SU-DHL-6 (cell line): Measurements from ENCODE around the gene SLC18A3.

Experiments
- H2AFZ ChIP-seq: fragments of 200-600 bp; sonication (generic); 2 replicates; pipeline ENCODE4 v1.6.1; 2014; ENCODE audit warnings: low read depth, mild to moderate bottlenecking, moderate library complexity, mixed read lengths, antibody characterized with exemption, low read length; ENCODE audit not compliant: severe bottlenecking
- H3F3A ChIP-seq: fragments of 200-600 bp; shearing (Covaris generic); 2 replicates; pipeline ENCODE4 v1.6.0; 2016; ENCODE audit warnings: antibody characterized with exemption, mild to moderate bottlenecking; ENCODE audit not compliant: insufficient read depth
- H3K27ac ChIP-seq: fragments of 200-600 bp; sonication (generic); 2 replicates; pipeline ENCODE4 v1.5.1; 2016; ENCODE audit warnings: low read depth, mild to moderate bottlenecking, low read length, moderate library complexity, mixed read lengths
- H3K27me3 ChIP-seq: fragments of 200-600 bp; sonication (generic), shearing (Covaris generic); 2 replicates; pipeline ENCODE4 v1.6.0; 2014; ENCODE audit warnings: mild to moderate bottlenecking, low read length
- H3K36me3 ChIP-seq: fragments of 200-600 bp; sonication (generic); 2 replicates; pipeline ENCODE4 v1.6.1; 2014; ENCODE audit warnings: mild to moderate bottlenecking, low read length, mixed read lengths
- H3K4me2 ChIP-seq: fragments of 300-600, 200-600 bp; shearing (Covaris generic), sonication (generic); 2 replicates; pipeline ENCODE4 v1.6.0; 2014; ENCODE audit warnings: low read length, low read depth, mild to moderate bottlenecking; ENCODE audit not compliant: poor library complexity, severe bottlenecking
- H3K4me3 ChIP-seq: fragments of 200-600 bp; sonication (generic); 2 replicates; pipeline ENCODE4 v1.5.1; 2014; ENCODE audit warnings: antibody characterized with exemption, low read length, mild to moderate bottlenecking, mixed read lengths; ENCODE audit not compliant: insufficient read depth, poor library complexity, severe bottlenecking
- H3K79me2 ChIP-seq: fragments of 200-600 bp; sonication (generic); 2 replicates; pipeline ENCODE4 v1.6.1; 2014; ENCODE audit warnings: mild to moderate bottlenecking, low read length, moderate library complexity; ENCODE audit not compliant: insufficient read depth
- H3K9ac ChIP-seq: fragments of 200-600 bp; sonication (generic); 2 replicates; pipeline ENCODE4 v1.7.0; 2014; ENCODE audit warnings: mild to moderate bottlenecking, low read length
- H3K9me2 ChIP-seq: fragments of 200-600 bp; sonication (generic); replicated peaks from 2 replicates; pipeline ENCODE4 v1.6.1; 2014; ENCODE audit warnings: low read length; ENCODE audit not compliant: insufficient read depth
- H3K9me3 ChIP-seq: fragments of 200-600 bp; sonication (generic); 2 replicates; pipeline ENCODE4 v1.6.1; 2014; ENCODE audit warnings: low read length, mixed read lengths; ENCODE audit not compliant: insufficient read depth
- H4K20me1 ChIP-seq: fragments of 200-600 bp; sonication (generic); 2 replicates; pipeline ENCODE4 v1.6.1; 2014; ENCODE audit warnings: low read depth, mild to moderate bottlenecking, antibody characterized with exemption, low read length, moderate library complexity, mixed read lengths
- CTCF ChIP-seq: fragments of 200-600 bp; sonication (generic); IDR thresholded peaks from one replicate; pipeline ENCODE4 v1.5.1; 2017; ENCODE audit warnings: antibody characterized with exemption, mild to moderate bottlenecking, low read length, moderate library complexity; ENCODE audit not compliant: insufficient read depth, poor library complexity, severe bottlenecking
- EZH2phosphoT487 ChIP-seq: fragments of 200-600 bp; sonication (generic), shearing (Covaris generic); conservative IDR thresholded peaks from 2 replicates; pipeline ENCODE4 v1.6.1; 2018; ENCODE audit warnings: mild to moderate bottlenecking, antibody characterized with exemption, low read length, moderate library complexity, mixed read lengths

The SLC18A3 gene

GRCh38 chr10:49651039-49651835, 41.1 kb downstream of the SLC18A3 start:
- H3K27me3 ChIP-seq = no peaks in the 10 kb centered on the region
- H3K9ac ChIP-seq = no peak overlapping the region
- no peaks in the 10 kb centered on the region for H3K9me3 ChIP-seq
- H3K79me2 ChIP-seq = no peaks in the 10 kb centered on the region
- no peaks in the 10 kb centered on the region for H3K9me2 ChIP-seq
- H4K20me1 ChIP-seq = no peaks in the 10 kb centered on the region
- no peak overlapping the region for H3K27ac ChIP-seq
- H3K4me3 ChIP-seq = no peak overlapping the region
- H3K36me3 ChIP-seq = no peaks in the 10 kb centered on the region
- H3F3A ChIP-seq = no peaks in the 10 kb centered on the region
- no peak overlapping the region for H3K4me2 ChIP-seq
- no peak for TF ChIP-seq EZH2phosphoT487
- TF ChIP-seq CTCF = no peak
- no peak overlapping the region for H2AFZ ChIP-seq

- Histone ChIP-seq H2AFZ (no peak overlapping the region), H3K27me3 (no peaks in the 10 kb centered on the region), H3K9ac (no peak overlapping the region), H3K27ac (no peak overlapping the region), H3K79me2 (no peaks in the 10 kb centered on the region), H3K9me3 (no peaks in the 10 kb centered on the region), H3K9me2 (no peaks in the 10 kb centered on the region), H4K20me1 (no peaks in the 10 kb centered on the region), H3F3A (no peaks in the 10 kb centered on the region), H3K4me3 (no peak overlapping the region), H3K36me3 (no peaks in the 10 kb centered on the region), H3K4me2 (no peak overlapping the region)
- no peak for TF ChIP-seq CTCF
Measured at GRCh38 chr10:49651917-49652316, 41.8 kb downstream of the SLC18A3 start.

GRCh38 chr10:49652421-49653272, 42.5 kb downstream of the SLC18A3 start:
- H4K20me1 ChIP-seq = no peaks in the 10 kb centered on the region
- H2AFZ ChIP-seq = no peak overlapping the region
- TF ChIP-seq EZH2phosphoT487 = no peak
- no peak for TF ChIP-seq CTCF
- no peak overlapping the region for H3K9ac ChIP-seq
- no peaks in the 10 kb centered on the region for H3K9me3 ChIP-seq
- no peaks in the 10 kb centered on the region for H3K36me3 ChIP-seq
- no peak overlapping the region for H3K4me3 ChIP-seq
- no peaks in the 10 kb centered on the region for H3K9me2 ChIP-seq
- no peak overlapping the region for H3K27ac ChIP-seq
- H3K4me2 ChIP-seq = no peak overlapping the region
- no peaks in the 10 kb centered on the region for H3F3A ChIP-seq
- no peaks in the 10 kb centered on the region for H3K27me3 ChIP-seq
- no peaks in the 10 kb centered on the region for H3K79me2 ChIP-seq
